GM23338 (cell line): ENCODE results near the gene ZNF382. TPM values are rescaled to one million over a fixed set of nuclear protein-coding genes. Genes with fewer than 3 reads are reported as not detected.

Source experiments
- REST ChIP-seq: IDR thresholded peaks from one replicate; pipeline ENCODE4 v1.6.1; 2018; ENCODE audit warnings: antibody characterized with exemption; ENCODE audit not compliant: unreplicated experiment
- polyA plus RNA-seq: library from polyadenylated mRNA; unstranded; fragments of >200 nt; fragmentation: Nextera tagmentation; extraction: Ambion mirVana; gene quantifications from 2 replicates; pipeline ENCODE4 v1.2.1, GENCODE V29; 2016
- total RNA-seq: library from RNA; depleted of rRNA; stranded (reverse); fragments of >200 nt; shearing (Covaris generic); gene quantifications from 2 replicates; pipeline ENCODE4 v1.2.3, GENCODE V29; 2014; rRNA removed

ZNF382 gene
- total and polyA plus RNA-seq, 2 experiments from 2014 or later = 3.8 to 11.5 TPM

- no peak for TF ChIP-seq REST
These were observed 74.3 kb downstream of the ZNF382 start (continued) for GRCh38 chr19:36679455-36679854.

Other genes starting within 250 kb of the ZNF382 start
- 9.5 and 10.4 TPM in 2 replicates for gene ZFP14, start 226.1 kb upstream of the ZNF382 start, total RNA-seq
- 8.6 and 9.0 TPM in 2 replicates for gene ZFP14, start 226.1 kb upstream of the ZNF382 start, polyA plus RNA-seq
- 17.1 and 21.2 TPM in 2 replicates for gene ZFP82, start 186.7 kb upstream of the ZNF382 start, total RNA-seq
- 10.8 and 16.8 TPM in 2 replicates for gene ZFP82, start 186.7 kb upstream of the ZNF382 start, polyA plus RNA-seq
- gene ZNF566, start 115.8 kb upstream of the ZNF382 start, total RNA-seq = 18.0 and 22.8 TPM in 2 replicates
- gene ZNF566, start 115.8 kb upstream of the ZNF382 start, polyA plus RNA-seq = 8.5 and 11.9 TPM in 2 replicates
- gene ZNF260, start 77.0 kb upstream of the ZNF382 start, total RNA-seq = 32.6 and 35.9 TPM in 2 replicates
- gene ZNF260, start 77.0 kb upstream of the ZNF382 start, polyA plus RNA-seq = 19.4 and 26.8 TPM in 2 replicates
- 12.8 and 16.5 TPM in 2 replicates for gene ZNF529, start 32.0 kb upstream of the ZNF382 start, total RNA-seq
- gene ZNF529, start 32.0 kb upstream of the ZNF382 start, polyA plus RNA-seq = 6.1 and 9.2 TPM in 2 replicates
- 6.9 and 9.1 TPM in 2 replicates for gene ZNF461, start 61.5 kb downstream of the ZNF382 start, total RNA-seq
- gene ZNF461, start 61.5 kb downstream of the ZNF382 start, polyA plus RNA-seq = 3.0 and 3.1 TPM in 2 replicates
- 15.6 and 15.8 TPM in 2 replicates for gene ZNF567, start 82.3 kb downstream of the ZNF382 start, total RNA-seq
- gene ZNF567, start 82.3 kb downstream of the ZNF382 start, polyA plus RNA-seq = 17.3 and 17.6 TPM in 2 replicates
- gene ZNF850, start 167.5 kb downstream of the ZNF382 start, total RNA-seq = 41.1 and 43.9 TPM in 2 replicates
- gene ZNF850, start 167.5 kb downstream of the ZNF382 start, polyA plus RNA-seq = 7.7 and 8.7 TPM in 2 replicates
- gene ZNF790, start 233.1 kb downstream of the ZNF382 start, total RNA-seq = 5.2 and 5.4 TPM in 2 replicates
- 5.9 and 8.4 TPM in 2 replicates for gene ZNF790, start 233.1 kb downstream of the ZNF382 start, polyA plus RNA-seq
- gene ZNF345, start 245.6 kb downstream of the ZNF382 start, total RNA-seq = 5.5 and 17.7 TPM in 2 replicates
- 5.2 and 5.7 TPM in 2 replicates for gene ZNF345, start 245.6 kb downstream of the ZNF382 start, polyA plus RNA-seq